T-helper 9 cell (primary cell): Measurements from ENCODE around the gene HS3ST1.
"Not testable (repeated sequence)": the region's sequence is repeated elsewhere in the genome, so short reads cannot be mapped to it uniquely, and the experiment has no call there.

ENCODE experiments used
- DNase-seq: peaks from one replicate; pipeline ENCODE4 v3.0.0-alpha.2; 2020

The HS3ST1 gene

DNA sequence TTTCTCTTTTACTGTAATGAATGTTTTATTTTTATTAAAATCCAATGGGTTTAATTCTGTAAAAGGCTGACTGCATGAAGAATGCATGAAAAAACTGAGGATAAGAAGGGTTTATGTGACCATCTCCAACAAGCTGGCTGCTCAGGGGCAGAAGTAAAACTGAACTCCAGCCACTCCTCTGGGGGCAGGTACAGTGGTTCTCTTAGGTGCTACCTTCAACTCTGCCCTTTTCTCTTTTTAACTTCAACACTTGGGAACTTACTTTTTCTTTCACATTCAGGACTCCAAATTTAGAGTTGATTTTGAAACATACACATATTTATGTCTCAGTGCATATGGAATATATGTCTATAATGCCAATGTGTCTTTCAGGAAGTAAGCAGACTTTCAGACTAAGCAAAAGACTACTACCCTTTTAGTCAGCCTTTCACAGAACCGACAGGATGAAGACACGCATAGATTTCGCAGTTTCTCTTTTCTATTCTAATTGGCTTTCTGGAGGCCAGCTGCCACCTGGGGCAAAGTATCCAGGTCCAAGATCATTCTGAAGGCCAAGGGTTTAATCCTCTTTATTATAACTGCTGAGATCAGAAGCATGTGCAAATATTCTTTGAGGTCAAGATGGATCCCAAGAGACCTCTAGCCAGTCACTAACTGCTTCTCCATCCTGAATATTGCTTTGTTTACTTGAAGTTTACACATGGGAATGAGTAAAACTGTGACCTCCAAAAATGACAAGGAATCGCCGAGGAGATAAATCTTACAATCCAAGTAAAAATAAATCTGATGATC, 30.7 kb downstream of the HS3ST1 start:
- DNase-seq, result no peak

DNA sequence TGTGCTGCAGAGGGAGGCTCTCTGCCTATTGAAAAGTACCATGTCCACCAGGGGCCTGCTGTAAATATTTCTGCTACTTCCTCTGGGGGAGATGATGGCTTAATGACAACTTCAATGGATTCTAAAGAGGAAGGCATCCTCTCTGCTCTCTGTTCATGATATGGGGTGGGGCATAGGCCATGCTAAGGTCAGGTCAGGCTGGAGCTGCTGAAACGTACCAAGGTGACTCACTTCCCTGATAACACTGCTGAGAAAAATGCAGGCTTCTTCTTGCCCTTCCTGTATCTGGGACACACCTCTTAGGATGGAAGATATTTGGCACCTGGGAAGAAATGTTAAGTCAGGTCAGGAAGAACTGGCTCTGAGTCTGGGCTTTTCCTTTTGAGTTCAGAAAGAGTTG, 31.5 kb downstream of the HS3ST1 start:
- no peak for DNase-seq

DNA sequence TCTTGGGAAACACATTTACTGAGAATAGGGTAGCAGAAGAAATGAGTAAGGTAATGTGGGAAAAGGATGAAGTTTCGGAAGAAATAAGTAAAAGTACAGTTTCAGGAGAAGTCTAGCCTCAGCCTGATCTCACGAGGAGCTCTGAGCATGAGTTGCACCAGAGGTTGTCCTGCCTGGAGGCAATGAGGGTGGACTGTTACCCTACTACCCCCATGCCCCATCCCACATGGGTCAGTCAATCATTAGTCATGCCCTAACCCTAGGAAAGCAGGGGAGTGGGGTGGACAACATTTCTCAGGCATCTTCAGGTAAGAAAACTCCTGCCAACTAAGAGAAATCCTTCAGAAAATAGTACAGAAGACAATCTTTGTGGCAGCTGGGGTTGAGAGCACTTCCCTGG, 35.1 kb downstream of the HS3ST1 start:
- no peak for DNase-seq

DNA sequence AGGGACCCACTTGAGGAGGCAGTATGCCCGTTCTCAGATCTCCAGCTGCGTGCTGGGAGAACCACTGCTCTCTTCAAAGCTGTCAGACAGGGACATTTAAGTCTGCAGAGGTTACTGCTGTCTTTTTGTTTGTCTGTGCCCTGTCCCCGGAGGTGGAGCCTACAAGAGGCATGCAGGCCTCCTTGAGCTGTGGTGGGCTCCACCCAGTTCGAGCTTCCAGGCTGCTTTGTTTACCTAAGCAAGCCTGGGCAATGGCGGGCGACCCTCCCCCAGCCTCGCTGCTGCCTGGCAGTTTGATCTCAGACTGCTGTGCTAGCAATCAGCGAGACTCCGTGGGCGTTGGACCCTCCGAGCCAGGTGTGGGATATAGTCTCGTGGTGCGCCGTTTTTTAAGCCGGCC, 44.6 kb downstream of the HS3ST1 start:
- DNase-seq, result not testable (repeated sequence)

DNA sequence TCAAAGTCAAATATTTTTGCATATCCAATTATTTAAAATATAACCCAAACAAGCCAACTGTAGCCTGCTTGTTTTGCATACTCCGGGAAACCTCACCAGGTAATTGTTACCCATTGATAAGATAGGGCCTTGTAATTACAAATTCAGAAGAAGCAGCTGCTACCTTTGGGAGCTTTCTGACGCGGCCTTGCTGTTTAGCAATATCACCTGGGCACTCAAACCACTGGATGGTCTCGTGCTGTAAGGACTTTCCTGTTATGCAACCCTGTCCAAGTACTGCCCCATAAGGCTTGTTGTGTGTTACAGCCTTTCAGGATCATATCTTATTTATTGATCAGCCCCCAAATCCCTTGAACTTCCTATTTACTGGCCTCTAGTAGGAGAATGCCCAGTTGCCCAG, 52.1 kb downstream of the HS3ST1 start:
- DNase-seq, result no peak

DNA sequence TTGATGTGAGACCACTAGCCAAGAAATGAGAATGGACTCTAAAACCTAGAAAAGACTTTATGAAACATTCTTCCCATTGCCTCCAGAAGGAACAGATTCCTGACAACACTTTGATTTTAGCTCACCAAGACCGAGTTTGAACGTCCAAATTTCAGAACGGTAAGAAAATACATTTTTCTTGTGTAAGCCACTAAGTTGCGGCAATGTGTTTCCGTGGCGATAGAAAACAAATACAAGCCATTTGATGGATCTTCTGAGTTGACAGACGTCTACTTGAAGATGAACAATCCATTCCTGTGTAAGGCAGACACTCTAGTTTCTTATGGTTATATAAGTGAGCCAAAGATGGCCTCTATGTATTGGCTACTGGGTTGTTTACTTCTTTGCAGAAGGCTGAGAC, 52.5 kb downstream of the HS3ST1 start:
- DNase-seq, result no peak

DNA sequence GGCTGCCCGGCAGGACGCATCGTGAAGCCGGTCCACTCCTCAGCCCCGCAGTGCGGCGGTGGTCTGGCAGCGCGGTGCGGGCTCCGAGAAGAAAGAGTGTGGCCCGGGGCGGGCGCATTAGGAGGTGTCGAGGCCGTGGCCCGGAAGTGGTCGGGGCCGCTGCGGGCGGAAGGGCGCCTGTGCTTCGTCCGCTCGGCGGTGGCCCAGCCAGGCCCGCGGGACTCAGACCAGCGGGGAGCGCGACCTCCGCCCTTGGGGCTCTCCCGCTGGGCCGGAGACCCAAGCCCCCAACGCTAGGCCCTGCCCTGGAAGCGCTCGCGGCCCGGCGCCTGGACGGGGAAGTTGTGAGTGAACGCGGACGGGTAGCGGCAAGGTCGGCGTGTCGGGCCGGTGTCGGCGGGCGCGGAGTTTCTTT, 60.0 kb downstream of the HS3ST1 start:
- no peak for DNase-seq

DNA sequence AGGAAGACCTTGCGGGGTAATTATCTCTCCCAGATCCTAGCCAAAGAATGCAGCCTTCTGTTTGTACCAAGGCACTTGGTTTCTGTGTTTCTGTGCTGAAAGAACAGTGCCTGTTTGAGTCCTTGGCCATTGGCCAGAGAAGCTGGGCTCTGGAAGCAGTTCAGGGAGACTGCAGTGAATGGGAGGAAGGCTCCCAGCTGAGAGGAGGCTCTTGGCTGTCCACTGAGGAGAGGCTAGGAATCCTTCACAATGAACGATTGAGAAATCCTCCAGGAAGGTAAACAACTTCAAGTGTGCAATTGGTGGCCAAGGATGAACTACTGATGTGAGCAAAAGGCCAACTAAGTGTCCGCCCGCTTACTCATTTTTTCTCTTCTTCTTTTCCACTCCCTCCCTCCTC, 61.3 kb downstream of the HS3ST1 start:
- DNase-seq, result no peak

DNA sequence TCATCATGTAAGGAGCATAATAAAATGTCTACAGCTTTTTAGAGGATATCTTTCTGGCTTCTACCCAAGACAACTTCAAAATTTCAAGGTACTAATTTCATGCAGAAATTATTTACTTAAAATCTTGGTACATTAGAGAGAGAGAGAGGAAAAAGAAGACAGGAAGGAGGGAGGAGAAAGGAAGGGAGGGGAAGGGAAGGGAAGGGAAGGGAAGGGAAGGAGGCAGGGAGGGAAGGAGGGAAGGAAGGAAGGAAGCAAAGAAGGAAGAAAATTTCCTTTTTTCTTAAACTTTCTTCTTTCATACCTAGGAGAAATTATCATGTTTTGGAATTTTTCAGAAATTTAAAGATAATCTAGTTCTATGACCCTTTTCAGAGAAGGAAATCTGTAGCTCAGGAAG, 61.8 kb downstream of the HS3ST1 start:
- DNase-seq, result no peak

DNA sequence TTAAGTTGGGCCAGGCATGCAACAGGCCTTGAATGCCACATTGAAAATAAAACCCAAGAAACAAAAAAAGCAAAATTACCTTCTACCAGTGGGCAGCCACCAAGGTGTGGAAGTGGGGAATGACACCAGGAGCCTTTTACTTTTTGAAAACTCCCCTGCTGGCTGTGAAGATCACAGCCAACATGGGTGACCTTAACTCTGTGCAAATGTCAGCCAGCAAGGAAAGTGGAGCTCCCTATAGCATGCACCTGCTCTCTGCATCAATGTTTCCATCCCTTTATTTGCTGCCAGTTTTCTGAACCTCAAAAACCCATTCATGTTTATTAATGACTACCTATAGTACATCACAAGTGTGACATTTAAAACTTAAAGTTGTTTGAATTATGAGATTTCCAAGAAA, 63.7 kb downstream of the HS3ST1 start:
- no peak for DNase-seq

DNA sequence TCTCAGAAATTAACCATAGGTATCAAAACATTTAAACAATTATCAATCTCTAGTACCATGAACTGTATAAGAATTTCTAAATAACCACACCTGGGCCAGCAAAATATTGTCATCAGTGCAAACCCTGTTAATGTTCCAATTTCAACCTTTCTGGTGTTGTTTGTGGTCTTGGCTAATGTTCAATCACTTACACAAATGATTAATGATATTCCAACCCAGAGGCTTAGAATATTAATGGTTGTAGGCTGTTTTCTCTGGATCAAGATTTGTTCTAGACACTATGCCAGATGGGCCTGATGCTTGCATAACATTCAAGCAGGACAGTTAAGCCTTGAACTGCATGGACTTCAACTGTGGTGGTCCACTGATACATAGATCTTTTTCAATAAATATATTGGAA, 69.1 kb downstream of the HS3ST1 start:
- no peak for DNase-seq

DNA sequence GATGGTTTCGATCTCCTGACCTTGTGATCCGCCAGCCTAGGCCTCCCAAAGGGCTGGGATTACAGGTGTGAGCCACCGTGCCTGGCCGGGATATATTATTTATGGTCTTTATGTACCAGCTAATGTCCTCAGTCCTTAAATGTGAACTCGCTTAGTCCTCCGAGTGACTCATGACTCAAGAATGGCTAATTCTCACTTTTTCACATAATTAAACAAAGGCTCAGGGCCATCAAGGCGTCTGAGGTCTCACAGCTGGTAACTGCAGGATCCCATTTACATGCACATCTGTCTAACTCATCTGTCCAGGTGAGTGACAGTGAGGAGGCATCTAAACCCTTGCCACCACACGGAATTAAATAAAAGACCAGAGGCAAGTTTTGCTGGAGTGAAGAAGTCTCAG, 73.5 kb downstream of the HS3ST1 start:
- DNase-seq, result no peak

DNA sequence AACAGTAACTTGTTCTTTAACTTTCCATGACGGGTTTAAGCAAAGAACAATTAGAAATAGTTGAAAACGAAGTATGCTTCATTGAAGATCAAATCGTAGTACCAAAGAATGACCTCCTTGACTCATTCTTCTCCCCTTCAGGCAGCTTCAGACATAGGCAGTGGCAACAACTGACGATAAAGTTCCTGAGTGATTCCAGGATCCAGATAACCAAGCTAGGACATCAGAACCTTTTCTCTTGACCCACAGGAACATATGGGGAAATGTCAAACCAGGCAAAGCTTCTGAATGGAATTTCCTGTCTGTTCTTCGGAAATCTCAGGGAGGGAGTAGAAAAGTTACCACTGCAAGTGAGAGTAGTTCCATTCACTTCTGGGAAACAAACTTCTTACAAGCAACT, 74.2 kb downstream of the HS3ST1 start:
- DNase-seq, result no peak

DNA sequence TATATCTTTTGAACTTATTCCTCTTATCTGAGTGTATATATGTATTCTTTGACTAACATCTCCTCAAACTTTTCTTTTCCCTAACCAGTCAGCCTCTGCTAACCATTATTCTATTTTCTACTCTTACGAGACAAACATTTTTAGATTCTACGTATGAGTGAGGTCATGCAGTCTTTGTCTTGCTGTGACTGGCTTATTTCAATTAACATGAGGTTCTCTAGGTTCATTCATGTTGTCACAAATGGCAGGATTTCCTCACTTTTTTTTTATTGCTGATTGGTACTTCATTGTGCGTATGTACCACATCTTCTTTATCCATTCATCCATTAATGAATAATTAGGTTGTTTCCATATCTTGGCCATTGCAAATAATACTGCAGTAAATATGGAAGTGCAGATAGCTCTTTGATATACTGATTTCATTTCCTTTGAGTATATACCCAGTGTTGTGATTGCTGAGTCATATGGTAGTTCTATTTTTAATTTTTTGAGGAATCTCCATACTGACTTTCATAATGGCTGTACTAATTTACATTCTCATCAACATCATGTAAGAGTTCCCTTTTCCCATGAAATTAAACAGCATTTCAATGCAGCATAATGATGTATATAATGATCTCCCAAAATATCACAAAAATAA, 80.1 kb downstream of the HS3ST1 start:
- DNase-seq, result no peak

DNA sequence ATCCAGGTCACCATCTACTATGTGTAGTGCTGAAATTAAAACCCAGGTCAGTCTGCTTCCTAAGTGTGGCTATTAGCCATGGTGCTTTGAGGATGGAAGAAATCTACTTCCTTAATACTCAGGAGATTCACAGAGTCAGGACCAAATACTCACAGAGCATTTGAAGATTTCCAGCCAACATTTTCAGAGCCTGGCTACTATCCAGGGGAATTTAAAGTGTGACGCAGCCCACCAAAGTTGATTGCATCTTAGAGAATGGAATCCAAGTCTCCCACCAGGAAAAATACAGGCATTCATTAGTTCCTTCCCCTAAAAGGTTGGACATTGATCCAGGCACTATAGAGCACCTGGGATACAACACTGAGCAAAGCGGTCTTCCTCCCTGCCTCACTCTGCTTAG, 83.8 kb downstream of the HS3ST1 start:
- no peak for DNase-seq

DNA sequence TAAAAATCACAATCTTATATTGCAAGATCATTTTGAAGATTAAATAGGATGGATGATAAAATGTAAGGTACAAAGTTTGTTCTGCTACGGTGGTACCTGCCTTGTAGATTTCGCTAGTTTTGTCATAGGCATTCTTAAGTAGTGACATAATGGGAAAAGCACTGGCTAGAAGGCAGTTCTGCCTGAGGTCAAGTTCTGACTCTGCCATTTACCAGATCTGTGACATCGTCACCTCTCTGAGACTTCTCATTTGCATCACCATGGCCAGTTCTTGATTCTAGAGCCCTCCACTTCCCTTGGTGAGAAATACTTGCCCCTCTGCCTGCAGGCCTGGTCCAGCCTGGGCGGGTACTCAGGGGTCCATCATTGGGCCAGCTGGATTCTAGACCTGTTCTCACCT, 85.2 kb downstream of the HS3ST1 start:
- no peak for DNase-seq
